HEK293 (cell line): Measurements from ENCODE around the gene SUPT3H.

Source experiments
- GFI1B ChIP-seq: fragments of 450-650 bp; formaldehyde crosslinking; IDR thresholded peaks from 2 replicates; pipeline ENCODE4 v1.5.1; 2016; ENCODE audit warnings: missing biosample characterization, missing genetic modification characterization
- GLIS1 ChIP-seq: fragments of 450-650 bp; formaldehyde crosslinking; IDR thresholded peaks from 2 replicates; pipeline ENCODE4 v1.5.1; 2016; ENCODE audit warnings: missing biosample characterization, missing genetic modification characterization
- GLIS2 ChIP-seq: fragments of 450-650 bp; formaldehyde crosslinking; IDR thresholded peaks from 2 replicates; pipeline ENCODE4 v1.5.1; 2016; ENCODE audit warnings: missing biosample characterization, missing genetic modification characterization
- HOXC10 ChIP-seq: sonication (generic); formaldehyde crosslinking; IDR thresholded peaks from 2 replicates; pipeline ENCODE4 v1.8.1; 2023; ENCODE audit warnings: mild to moderate bottlenecking, missing genetic modification reagents
- ZBTB17 ChIP-seq: fragments of 450-650 bp; formaldehyde crosslinking; IDR thresholded peaks from 2 replicates; pipeline ENCODE4 v1.5.1; 2016; ENCODE audit warnings: missing biosample characterization, missing genetic modification characterization
- ZBTB7A ChIP-seq: fragments of 450-650 bp; formaldehyde crosslinking; IDR thresholded peaks from 2 replicates; pipeline ENCODE4 v1.5.1; 2016; ENCODE audit warnings: low read depth, missing biosample characterization, missing genetic modification characterization
- ZNF138 ChIP-seq: fragments of 450-650 bp; formaldehyde crosslinking; IDR thresholded peaks from 2 replicates; pipeline ENCODE4 v1.5.1; 2016; ENCODE audit warnings: missing biosample characterization, missing genetic modification characterization, borderline replicate concordance
- ZNF202 ChIP-seq: fragments of 450-650 bp; formaldehyde crosslinking; IDR thresholded peaks from 2 replicates; pipeline ENCODE4 v1.5.1; 2016; ENCODE audit warnings: missing biosample characterization, missing genetic modification characterization, borderline replicate concordance
- ZNF266 ChIP-seq: fragments of 450-650 bp; formaldehyde crosslinking; IDR thresholded peaks from 2 replicates; pipeline ENCODE4 v1.5.1; 2016; ENCODE audit warnings: missing biosample characterization, missing genetic modification characterization, low read depth
- ZNF292 ChIP-seq: fragments of 450-650 bp; formaldehyde crosslinking; IDR thresholded peaks from 2 replicates; pipeline ENCODE4 v1.5.1; 2016; ENCODE audit warnings: low read depth, missing biosample characterization, missing genetic modification characterization, borderline replicate concordance
- ZNF335 ChIP-seq: fragments of 450-650 bp; formaldehyde crosslinking; conservative IDR thresholded peaks from 2 replicates; pipeline ENCODE4 v1.5.1; 2016; ENCODE audit warnings: missing biosample characterization, missing genetic modification characterization
- ZNF394 ChIP-seq: fragments of 450-650 bp; formaldehyde crosslinking; IDR thresholded peaks from 2 replicates; pipeline ENCODE4 v1.5.1; 2016; ENCODE audit warnings: missing biosample characterization, missing genetic modification characterization, mild to moderate bottlenecking, moderate library complexity, borderline replicate concordance
- ZNF416 ChIP-seq: fragments of 450-650 bp; formaldehyde crosslinking; IDR thresholded peaks from 2 replicates; pipeline ENCODE4 v1.5.1; 2016; ENCODE audit warnings: missing biosample characterization, missing genetic modification characterization
- ZNF560 ChIP-seq: fragments of 450-650 bp; formaldehyde crosslinking; IDR thresholded peaks from 2 replicates; pipeline ENCODE4 v1.5.1; 2017; ENCODE audit warnings: missing biosample characterization, missing genetic modification characterization, borderline replicate concordance
- ZNF677 ChIP-seq: fragments of 450-650 bp; IDR thresholded peaks from 2 replicates; pipeline ENCODE4 v1.5.0; 2018; ENCODE audit warnings: missing biosample characterization, mild to moderate bottlenecking, missing genetic modification characterization, moderate library complexity
- ZNF707 ChIP-seq: fragments of 450-650 bp; formaldehyde crosslinking; IDR thresholded peaks from 2 replicates; pipeline ENCODE4 v1.5.1; 2016; ENCODE audit warnings: missing biosample characterization, missing genetic modification characterization
- ZNF791 ChIP-seq: fragments of 450-650 bp; formaldehyde crosslinking; IDR thresholded peaks from 2 replicates; pipeline ENCODE4 v1.5.1; 2016; ENCODE audit warnings: missing biosample characterization, missing genetic modification characterization
- ZNF837 ChIP-seq: fragments of 450-650 bp; formaldehyde crosslinking; IDR thresholded peaks from 2 replicates; pipeline ENCODE4 v1.5.1; 2016; ENCODE audit warnings: missing biosample characterization, missing genetic modification characterization
- TF ChIP-seq, protein P1 (sequence below): fragments of 450-650 bp; formaldehyde crosslinking; IDR thresholded peaks from 2 replicates; pipeline ENCODE4 v1.5.1; 2016; ENCODE audit warnings: missing biosample characterization, missing genetic modification characterization
- TF ChIP-seq, protein P2 (sequence below): fragments of 450-650 bp; formaldehyde crosslinking; IDR thresholded peaks from 2 replicates; pipeline ENCODE4 v1.5.1; 2017; ENCODE audit warnings: missing biosample characterization, missing genetic modification characterization
- TF ChIP-seq, protein P3 (sequence below): fragments of 450-650 bp; formaldehyde crosslinking; IDR thresholded peaks from 2 replicates; pipeline ENCODE4 v1.5.1; 2016; ENCODE audit warnings: missing biosample characterization, missing genetic modification characterization
- TF ChIP-seq, protein P4 (sequence below): fragments of 450-650 bp; formaldehyde crosslinking; IDR thresholded peaks from 2 replicates; pipeline ENCODE4 v1.5.1; 2017; ENCODE audit warnings: missing biosample characterization, missing genetic modification characterization
- TF ChIP-seq, protein P5 (sequence below): fragments of 450-650 bp; formaldehyde crosslinking; IDR thresholded peaks from 2 replicates; pipeline ENCODE4 v1.5.1; 2016; ENCODE audit warnings: missing biosample characterization, missing genetic modification characterization
- TF ChIP-seq, protein P6 (sequence below): fragments of 450-650 bp; formaldehyde crosslinking; IDR thresholded peaks from 2 replicates; pipeline ENCODE4; 2016; ENCODE audit warnings: missing biosample characterization, missing genetic modification characterization
- TF ChIP-seq, protein P7 (sequence below): fragments of 450-650 bp; formaldehyde crosslinking; IDR thresholded peaks from 2 replicates; pipeline ENCODE4 v1.5.1; 2016; ENCODE audit warnings: missing biosample characterization, missing genetic modification characterization

SUPT3H gene

DNA sequence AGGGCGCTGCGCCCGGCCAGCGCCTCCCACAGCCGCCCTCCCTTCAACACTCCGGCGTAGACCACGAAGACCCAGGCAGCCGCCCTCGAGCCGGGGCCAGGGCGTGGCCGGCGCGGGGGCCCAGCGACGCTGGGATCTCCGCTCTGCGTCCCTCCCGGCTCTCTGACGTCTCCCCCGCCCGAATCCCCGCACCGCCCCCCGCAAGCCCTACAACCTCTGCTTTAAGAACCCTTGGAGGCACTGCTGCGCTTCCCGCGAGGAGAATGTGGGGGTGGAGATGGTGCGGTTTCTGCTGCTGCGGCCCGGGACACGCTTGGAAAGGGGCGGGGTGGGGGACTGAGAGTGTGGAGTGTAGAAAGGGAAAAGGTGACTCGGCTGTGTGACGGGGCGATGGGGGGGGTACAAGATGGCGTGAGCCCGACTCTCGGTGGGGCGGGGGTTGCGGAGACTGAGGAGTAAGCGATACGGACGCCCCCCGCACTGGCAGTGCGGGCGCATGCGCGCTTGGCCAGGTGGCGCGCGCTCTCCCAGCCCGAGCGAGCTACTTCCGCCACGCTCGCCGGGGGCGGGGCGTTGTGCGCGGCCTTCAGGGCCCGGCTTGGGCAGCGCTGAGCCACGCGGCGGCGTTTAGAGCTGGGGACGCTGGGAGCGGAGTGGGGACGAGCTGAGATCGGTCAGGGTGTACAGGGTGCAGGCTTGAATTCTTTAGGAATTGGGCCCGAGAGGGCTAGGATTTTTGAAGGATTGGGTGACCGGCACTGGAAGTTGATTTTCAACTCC lies at the start of gene SUPT3H (continued):
- TF ChIP-seq, protein P1, sequence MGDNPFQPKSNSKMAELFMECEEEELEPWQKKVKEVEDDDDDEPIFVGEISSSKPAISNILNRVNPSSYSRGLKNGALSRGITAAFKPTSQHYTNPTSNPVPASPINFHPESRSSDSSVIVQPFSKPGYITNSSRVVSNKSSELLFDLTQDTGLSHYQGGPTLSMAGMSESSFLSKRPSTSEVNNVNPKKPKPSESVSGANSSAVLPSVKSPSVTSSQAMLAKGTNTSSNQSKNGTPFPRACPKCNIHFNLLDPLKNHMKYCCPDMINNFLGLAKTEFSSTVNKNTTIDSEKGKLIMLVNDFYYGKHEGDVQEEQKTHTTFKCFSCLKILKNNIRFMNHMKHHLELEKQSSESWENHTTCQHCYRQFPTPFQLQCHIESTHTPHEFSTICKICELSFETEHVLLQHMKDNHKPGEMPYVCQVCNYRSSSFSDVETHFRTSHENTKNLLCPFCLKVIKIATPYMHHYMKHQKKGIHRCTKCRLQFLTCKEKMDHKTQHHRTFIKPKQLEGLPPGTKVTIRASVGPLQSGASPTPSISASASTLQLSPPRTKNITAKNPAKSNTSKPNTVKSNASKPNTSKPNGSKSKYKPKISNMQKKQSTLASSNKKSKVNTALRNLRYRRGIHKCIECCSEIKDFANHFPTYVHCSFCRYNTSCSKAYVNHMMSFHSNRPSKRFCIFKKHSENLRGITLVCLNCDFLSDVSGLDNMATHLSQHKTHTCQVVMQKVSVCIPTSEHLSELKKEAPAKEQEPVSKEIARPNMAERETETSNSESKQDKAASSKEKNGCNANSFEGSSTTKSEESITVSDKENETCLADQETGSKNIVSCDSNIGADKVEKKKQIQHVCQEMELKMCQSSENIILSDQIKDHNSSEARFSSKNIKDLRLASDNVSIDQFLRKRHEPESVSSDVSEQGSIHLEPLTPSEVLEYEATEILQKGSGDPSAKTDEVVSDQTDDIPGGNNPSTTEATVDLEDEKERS (tag by site-specific recombination) = no peak; the same call in 1 of the 2 replicates
- peak; percentile 92 for TF ChIP-seq ZBTB17 (tag by site-specific recombination)
- peak; percentile 81; the same call in 1 of the 2 replicates for TF ChIP-seq HOXC10 (CRISPR knock-in tag)
- TF ChIP-seq, protein P2, sequence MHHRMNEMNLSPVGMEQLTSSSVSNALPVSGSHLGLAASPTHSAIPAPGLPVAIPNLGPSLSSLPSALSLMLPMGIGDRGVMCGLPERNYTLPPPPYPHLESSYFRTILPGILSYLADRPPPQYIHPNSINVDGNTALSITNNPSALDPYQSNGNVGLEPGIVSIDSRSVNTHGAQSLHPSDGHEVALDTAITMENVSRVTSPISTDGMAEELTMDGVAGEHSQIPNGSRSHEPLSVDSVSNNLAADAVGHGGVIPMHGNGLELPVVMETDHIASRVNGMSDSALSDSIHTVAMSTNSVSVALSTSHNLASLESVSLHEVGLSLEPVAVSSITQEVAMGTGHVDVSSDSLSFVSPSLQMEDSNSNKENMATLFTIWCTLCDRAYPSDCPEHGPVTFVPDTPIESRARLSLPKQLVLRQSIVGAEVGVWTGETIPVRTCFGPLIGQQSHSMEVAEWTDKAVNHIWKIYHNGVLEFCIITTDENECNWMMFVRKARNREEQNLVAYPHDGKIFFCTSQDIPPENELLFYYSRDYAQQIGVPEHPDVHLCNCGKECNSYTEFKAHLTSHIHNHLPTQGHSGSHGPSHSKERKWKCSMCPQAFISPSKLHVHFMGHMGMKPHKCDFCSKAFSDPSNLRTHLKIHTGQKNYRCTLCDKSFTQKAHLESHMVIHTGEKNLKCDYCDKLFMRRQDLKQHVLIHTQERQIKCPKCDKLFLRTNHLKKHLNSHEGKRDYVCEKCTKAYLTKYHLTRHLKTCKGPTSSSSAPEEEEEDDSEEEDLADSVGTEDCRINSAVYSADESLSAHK (tag by site-specific recombination) = peak; percentile 52; the same call in 1 of the 2 replicates
- no peak for TF ChIP-seq ZNF791 (tag by site-specific recombination)
- no peak for TF ChIP-seq ZNF202
- TF ChIP-seq ZNF677 (tag by site-specific recombination) = no peak
- peak; percentile 99 for TF ChIP-seq GLIS2 (tag by site-specific recombination)
- TF ChIP-seq ZNF416 (tag by site-specific recombination) = no peak
- no peak for TF ChIP-seq ZNF837 (tag by site-specific recombination)
- TF ChIP-seq, protein P3, sequence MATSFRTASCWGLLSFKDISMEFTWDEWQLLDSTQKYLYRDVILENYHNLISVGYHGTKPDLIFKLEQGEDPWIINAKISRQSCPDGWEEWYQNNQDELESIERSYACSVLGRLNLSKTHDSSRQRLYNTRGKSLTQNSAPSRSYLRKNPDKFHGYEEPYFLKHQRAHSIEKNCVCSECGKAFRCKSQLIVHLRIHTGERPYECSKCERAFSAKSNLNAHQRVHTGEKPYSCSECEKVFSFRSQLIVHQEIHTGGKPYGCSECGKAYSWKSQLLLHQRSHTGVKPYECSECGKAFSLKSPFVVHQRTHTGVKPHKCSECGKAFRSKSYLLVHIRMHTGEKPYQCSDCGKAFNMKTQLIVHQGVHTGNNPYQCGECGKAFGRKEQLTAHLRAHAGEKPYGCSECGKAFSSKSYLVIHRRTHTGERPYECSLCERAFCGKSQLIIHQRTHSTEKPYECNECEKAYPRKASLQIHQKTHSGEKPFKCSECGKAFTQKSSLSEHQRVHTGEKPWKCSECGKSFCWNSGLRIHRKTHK (tag by site-specific recombination) = no peak
- TF ChIP-seq, protein P4, sequence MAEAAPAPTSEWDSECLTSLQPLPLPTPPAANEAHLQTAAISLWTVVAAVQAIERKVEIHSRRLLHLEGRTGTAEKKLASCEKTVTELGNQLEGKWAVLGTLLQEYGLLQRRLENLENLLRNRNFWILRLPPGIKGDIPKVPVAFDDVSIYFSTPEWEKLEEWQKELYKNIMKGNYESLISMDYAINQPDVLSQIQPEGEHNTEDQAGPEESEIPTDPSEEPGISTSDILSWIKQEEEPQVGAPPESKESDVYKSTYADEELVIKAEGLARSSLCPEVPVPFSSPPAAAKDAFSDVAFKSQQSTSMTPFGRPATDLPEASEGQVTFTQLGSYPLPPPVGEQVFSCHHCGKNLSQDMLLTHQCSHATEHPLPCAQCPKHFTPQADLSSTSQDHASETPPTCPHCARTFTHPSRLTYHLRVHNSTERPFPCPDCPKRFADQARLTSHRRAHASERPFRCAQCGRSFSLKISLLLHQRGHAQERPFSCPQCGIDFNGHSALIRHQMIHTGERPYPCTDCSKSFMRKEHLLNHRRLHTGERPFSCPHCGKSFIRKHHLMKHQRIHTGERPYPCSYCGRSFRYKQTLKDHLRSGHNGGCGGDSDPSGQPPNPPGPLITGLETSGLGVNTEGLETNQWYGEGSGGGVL (tag by site-specific recombination) = peak; percentile 95
- TF ChIP-seq ZNF335 (tag by site-specific recombination) = peak; percentile 82
- TF ChIP-seq ZNF394 (tag by site-specific recombination) = no peak; the same call in 1 of the 2 replicates
- TF ChIP-seq GLIS1 (tag by site-specific recombination) = peak; percentile 92
- TF ChIP-seq, protein P5, sequence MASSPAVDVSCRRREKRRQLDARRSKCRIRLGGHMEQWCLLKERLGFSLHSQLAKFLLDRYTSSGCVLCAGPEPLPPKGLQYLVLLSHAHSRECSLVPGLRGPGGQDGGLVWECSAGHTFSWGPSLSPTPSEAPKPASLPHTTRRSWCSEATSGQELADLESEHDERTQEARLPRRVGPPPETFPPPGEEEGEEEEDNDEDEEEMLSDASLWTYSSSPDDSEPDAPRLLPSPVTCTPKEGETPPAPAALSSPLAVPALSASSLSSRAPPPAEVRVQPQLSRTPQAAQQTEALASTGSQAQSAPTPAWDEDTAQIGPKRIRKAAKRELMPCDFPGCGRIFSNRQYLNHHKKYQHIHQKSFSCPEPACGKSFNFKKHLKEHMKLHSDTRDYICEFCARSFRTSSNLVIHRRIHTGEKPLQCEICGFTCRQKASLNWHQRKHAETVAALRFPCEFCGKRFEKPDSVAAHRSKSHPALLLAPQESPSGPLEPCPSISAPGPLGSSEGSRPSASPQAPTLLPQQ (tag by site-specific recombination) = peak; percentile 71
- TF ChIP-seq, protein P6, sequence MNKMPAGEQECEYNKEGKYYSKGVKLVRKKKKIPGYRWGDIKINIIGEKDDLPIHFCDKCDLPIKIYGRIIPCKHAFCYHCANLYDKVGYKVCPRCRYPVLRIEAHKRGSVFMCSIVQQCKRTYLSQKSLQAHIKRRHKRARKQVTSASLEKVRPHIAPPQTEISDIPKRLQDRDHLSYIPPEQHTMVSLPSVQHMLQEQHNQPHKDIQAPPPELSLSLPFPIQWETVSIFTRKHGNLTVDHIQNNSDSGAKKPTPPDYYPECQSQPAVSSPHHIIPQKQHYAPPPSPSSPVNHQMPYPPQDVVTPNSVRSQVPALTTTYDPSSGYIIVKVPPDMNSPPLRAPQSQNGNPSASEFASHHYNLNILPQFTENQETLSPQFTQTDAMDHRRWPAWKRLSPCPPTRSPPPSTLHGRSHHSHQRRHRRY (tag by site-specific recombination) = no peak
- TF ChIP-seq ZNF560 (tag by site-specific recombination) = no peak
- no peak for TF ChIP-seq ZNF707 (tag by site-specific recombination)
- TF ChIP-seq ZNF138 = no peak
- no peak for TF ChIP-seq ZNF292 (tag by site-specific recombination)
- TF ChIP-seq ZBTB7A (tag by site-specific recombination) = no peak
- TF ChIP-seq ZNF266 (tag by site-specific recombination) = no peak
- TF ChIP-seq, protein P7, sequence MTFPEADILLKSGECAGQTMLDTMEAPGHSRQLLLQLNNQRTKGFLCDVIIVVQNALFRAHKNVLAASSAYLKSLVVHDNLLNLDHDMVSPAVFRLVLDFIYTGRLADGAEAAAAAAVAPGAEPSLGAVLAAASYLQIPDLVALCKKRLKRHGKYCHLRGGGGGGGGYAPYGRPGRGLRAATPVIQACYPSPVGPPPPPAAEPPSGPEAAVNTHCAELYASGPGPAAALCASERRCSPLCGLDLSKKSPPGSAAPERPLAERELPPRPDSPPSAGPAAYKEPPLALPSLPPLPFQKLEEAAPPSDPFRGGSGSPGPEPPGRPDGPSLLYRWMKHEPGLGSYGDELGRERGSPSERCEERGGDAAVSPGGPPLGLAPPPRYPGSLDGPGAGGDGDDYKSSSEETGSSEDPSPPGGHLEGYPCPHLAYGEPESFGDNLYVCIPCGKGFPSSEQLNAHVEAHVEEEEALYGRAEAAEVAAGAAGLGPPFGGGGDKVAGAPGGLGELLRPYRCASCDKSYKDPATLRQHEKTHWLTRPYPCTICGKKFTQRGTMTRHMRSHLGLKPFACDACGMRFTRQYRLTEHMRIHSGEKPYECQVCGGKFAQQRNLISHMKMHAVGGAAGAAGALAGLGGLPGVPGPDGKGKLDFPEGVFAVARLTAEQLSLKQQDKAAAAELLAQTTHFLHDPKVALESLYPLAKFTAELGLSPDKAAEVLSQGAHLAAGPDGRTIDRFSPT (tag by site-specific recombination) = 0 out of 2 replicates have a peak, but pooled peaks have one; percentile 44
- no peak for TF ChIP-seq GFI1B (tag by site-specific recombination)
